Fibroblast of mammary gland (primary cell): ENCODE data around the gene SURF4.
"Not testable (repeated sequence)": the region's sequence is repeated elsewhere in the genome, so short reads cannot be mapped to it uniquely, and the experiment has no call there.

ENCODE experiments used
- DNase-seq: peaks from one replicate; pipeline ENCODE4 v3.0.0-alpha.2; 2010; ENCODE audit warnings: low read depth
- H3K4me3 ChIP-seq: 2 replicates; pipeline ENCODE4 v1.5.1; 2011; ENCODE audit warnings: low read depth, mild to moderate bottlenecking, low read length, moderate library complexity; ENCODE audit not compliant: control insufficient read depth
- CTCF ChIP-seq: conservative IDR thresholded peaks from 2 replicates; pipeline ENCODE4 v1.5.1; 2011; ENCODE audit warnings: low read depth, low read length, inconsistent platforms; ENCODE audit not compliant: control insufficient read depth, insufficient read depth

SURF4 gene

GRCh38 chr9:133397370-133397769, 21.5 kb upstream of the SURF4 start:
- TF ChIP-seq CTCF: no peak
- no peak for DNase-seq
- no peak overlapping the region for H3K4me3 ChIP-seq

- no peak overlapping the region for H3K4me3 ChIP-seq
- TF ChIP-seq CTCF: peak; percentile 33
- peak; percentile 28 for DNase-seq
Measured at GRCh38 chr9:133396952-133397351, 21.1 kb upstream of the SURF4 start.

DNA sequence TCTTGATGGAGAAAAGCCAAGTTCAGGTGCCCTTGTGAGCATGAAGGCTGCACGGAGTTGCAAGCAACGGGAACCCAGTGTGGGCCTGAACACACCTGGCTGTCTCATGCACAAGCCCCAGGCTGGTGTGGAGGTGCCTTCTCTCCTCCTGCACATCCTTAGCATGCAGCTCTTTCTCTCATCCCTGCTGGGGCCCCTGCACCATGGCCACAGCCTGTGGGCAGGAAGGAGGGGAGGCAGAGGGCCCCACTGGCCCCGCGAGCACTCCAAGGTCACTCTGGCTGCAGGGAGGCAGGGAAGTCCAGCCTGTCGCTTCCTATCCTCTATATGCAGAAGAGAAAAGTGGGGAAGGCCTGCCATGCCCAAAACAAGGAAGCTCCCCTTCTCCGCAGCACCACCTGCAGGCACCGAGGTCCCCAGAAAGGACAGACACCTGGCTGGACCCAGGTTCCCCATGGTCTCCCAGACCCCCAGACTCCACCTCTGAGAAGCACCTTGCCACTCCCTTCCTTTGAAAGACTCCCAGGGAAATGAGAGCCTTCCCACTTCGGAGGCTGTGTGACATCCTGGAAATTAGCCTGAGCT, 18.9 kb upstream of the SURF4 start:
- TF ChIP-seq CTCF: no peak
- no peak overlapping the region for H3K4me3 ChIP-seq
- DNase-seq: no peak

DNA sequence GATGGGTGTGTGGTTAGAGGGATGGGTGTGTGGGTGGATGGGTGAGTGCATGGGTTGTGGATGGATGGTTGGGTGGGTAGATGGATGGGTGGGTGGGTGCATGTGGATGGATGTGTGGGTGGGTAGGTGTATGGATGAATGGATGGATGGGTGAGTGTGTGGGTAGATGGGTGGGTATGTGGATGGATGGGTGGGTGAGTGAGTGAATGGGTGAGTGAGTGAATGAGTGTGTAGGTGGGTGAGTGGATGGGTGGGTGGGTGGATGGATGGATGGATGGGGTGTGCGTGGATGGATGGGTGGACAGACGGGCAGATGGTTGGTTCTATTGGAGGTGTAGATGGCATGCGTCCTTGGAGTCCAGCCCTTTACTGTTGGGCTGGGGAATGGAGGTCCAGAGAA, 17.5 kb upstream of the SURF4 start:
- no peak for DNase-seq
- TF ChIP-seq CTCF: no peak
- H3K4me3 ChIP-seq: no peak overlapping the region

DNA sequence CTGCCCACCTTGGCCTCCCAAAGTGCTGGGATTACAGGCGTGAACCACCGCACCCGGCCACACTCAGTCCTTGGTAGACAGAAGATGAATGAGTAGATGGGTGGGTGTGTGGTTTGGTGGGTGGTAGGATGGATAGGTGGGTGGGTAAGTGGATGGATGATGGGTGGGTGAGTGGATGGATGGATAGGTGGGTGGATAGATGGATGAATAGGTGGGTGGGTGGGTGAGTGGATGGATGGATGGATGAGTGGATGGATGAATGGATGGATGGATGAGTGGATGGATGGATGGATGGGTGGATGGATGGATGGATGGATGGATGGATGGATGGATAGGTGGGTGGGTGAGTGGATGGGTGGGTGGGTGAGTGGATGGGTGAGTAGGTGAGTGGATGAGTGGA, 16.4 kb upstream of the SURF4 start:
- DNase-seq, H3K4me3 ChIP-seq: not testable (repeated sequence)

DNA sequence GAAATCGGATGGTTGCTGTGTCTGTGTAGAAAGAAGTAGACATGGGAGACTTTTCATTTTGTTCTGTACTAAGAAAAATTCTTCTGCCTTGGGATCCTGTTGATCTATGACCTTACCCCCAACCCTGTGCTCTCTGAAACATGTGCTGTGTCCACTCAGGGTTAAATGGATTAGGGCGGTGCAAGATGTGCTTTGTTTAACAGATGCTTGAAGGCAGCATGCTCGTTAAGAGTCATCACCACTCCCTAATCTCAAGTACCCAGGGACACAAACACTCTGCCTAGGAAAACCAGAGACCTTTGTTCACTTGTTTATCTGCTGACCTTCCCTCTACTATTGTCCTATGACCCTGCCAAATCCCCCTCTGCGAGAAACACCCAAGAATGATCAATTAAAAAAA, 15.6 kb upstream of the SURF4 start:
- H3K4me3 ChIP-seq, DNase-seq: not testable (repeated sequence)

- no peak for TF ChIP-seq CTCF
- no peak for DNase-seq
- no peak overlapping the region for H3K4me3 ChIP-seq
Measured at GRCh38 chr9:133390713-133391112, 14.9 kb upstream of the SURF4 start.

- DNase-seq: no peak
- TF ChIP-seq CTCF: no peak
- no peak overlapping the region for H3K4me3 ChIP-seq
Measured at GRCh38 chr9:133389562-133389961, 13.7 kb upstream of the SURF4 start.
